Right forelimb (tissue), 1 donor: ENCODE measurements around the gene ZNF217.
"Not testable (repeated sequence)": the region's sequence is repeated elsewhere in the genome, so short reads cannot be mapped to it uniquely, and the experiment has no call there.

ENCODE experiments used
- DNase-seq: peaks from one replicate; pipeline ENCODE4 v3.0.0-alpha.2; 2018

The ZNF217 gene

GRCh38 chr20:53582251-53582570 is 11.4 kb downstream of the ZNF217 start:
- no peak for DNase-seq

GRCh38 chr20:53581444-53582250 is 12.0 kb downstream of the ZNF217 start:
- no peak for DNase-seq

GRCh38 chr20:53580376-53581111 is 13.1 kb downstream of the ZNF217 start:
- DNase-seq: no peak

- DNase-seq: no peak
Measured at GRCh38 chr20:53579581-53580375, 13.9 kb downstream of the ZNF217 start.

GRCh38 chr20:53579266-53579580 is 14.4 kb downstream of the ZNF217 start:
- DNase-seq: no peak

GRCh38 chr20:53578492-53579222 is 15.0 kb downstream of the ZNF217 start:
- DNase-seq: peak; percentile 74

- no peak for DNase-seq
Measured at GRCh38 chr20:53576586-53577318, 16.9 kb downstream of the ZNF217 start.

GRCh38 chr20:53576195-53576580 is 17.5 kb downstream of the ZNF217 start:
- no peak for DNase-seq

- DNase-seq: no peak
Measured at GRCh38 chr20:53575481-53576194, 18.0 kb downstream of the ZNF217 start.

- DNase-seq: no peak
Measured at GRCh38 chr20:53574819-53575218, 18.8 kb downstream of the ZNF217 start.

- no peak for DNase-seq
Measured at GRCh38 chr20:53574259-53574789, 19.3 kb downstream of the ZNF217 start.

GRCh38 chr20:53571555-53572286 is 21.9 kb downstream of the ZNF217 start:
- no peak for DNase-seq

- DNase-seq: no peak
Measured at GRCh38 chr20:53570446-53571276, 23.0 kb downstream of the ZNF217 start.

- no peak for DNase-seq
Measured at GRCh38 chr20:53569606-53570307, 23.9 kb downstream of the ZNF217 start.

- DNase-seq: no peak
Measured at GRCh38 chr20:53569005-53569404, 24.6 kb downstream of the ZNF217 start.

- DNase-seq: no peak
Measured at GRCh38 chr20:53568351-53568750, 25.3 kb downstream of the ZNF217 start.

GRCh38 chr20:53567379-53567917 is 26.2 kb downstream of the ZNF217 start:
- DNase-seq: no peak

GRCh38 chr20:53566623-53567022 is 27.0 kb downstream of the ZNF217 start:
- not testable (repeated sequence) for DNase-seq

GRCh38 chr20:53565254-53565653 is 28.4 kb downstream of the ZNF217 start:
- no peak for DNase-seq
